ENCODE results near the gene PAK3.

Gene PAK3

DNA sequence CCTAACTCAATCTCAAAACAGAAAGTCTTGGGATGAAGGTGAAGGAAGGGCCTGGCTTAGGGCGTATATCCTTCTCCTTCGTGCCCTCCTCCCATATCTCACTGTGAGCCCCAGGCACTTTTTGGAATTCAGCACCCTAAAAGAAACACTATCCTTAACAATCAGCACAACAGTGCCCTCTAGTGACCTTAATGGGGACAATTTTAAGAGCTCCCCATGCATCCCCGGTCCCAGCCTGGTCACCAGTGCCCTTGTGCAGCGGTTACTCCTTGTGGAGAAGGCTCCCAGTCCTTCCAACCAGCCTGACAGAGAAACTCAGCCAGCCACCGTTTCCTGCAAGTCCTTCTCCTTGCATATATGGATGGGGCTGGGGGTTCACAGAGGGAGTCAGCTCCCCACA lies 4.2 kb downstream of the PAK3 start:
- H3K4me2 ChIP-seq (ENCODE audit: low read depth, low read length, poor library complexity, severe bottlenecking) = no peak overlapping the region
- H4K20me1 ChIP-seq (ENCODE audit: low read depth, low read length) = no peaks in the 10 kb centered on the region
- no peaks in the 10 kb centered on the region for H3K27me3 ChIP-seq (ENCODE audit: low read length)
- no peaks in the 10 kb centered on the region for H3K79me2 ChIP-seq (ENCODE audit: insufficient read depth, low read length)
- no peaks in the 10 kb centered on the region for H3K9me2 ChIP-seq (replicated peaks; ENCODE audit: insufficient read depth, low read length)
- no peaks in the 10 kb centered on the region for H3K9me3 ChIP-seq (ENCODE audit: insufficient read depth, low read length)
- no peak overlapping the region for H3K9ac ChIP-seq (ENCODE audit: low read length)
- no peak overlapping the region for H2AFZ ChIP-seq (ENCODE audit: low read depth, low read length, severe bottlenecking)
- no peak overlapping the region for H3K27ac ChIP-seq (ENCODE audit: low read depth, low read length)
- H3K4me3 ChIP-seq (ENCODE audit: insufficient read depth, low read length, poor library complexity, severe bottlenecking) = no peak overlapping the region
- no peaks in the 10 kb centered on the region for H3F3A ChIP-seq (ENCODE audit: insufficient read depth)
- TF ChIP-seq EZH2phosphoT487 (conservative IDR thresholded peaks at IDR 0.05; ENCODE audit: low read length) = no peak
- TF ChIP-seq, protein P1, sequence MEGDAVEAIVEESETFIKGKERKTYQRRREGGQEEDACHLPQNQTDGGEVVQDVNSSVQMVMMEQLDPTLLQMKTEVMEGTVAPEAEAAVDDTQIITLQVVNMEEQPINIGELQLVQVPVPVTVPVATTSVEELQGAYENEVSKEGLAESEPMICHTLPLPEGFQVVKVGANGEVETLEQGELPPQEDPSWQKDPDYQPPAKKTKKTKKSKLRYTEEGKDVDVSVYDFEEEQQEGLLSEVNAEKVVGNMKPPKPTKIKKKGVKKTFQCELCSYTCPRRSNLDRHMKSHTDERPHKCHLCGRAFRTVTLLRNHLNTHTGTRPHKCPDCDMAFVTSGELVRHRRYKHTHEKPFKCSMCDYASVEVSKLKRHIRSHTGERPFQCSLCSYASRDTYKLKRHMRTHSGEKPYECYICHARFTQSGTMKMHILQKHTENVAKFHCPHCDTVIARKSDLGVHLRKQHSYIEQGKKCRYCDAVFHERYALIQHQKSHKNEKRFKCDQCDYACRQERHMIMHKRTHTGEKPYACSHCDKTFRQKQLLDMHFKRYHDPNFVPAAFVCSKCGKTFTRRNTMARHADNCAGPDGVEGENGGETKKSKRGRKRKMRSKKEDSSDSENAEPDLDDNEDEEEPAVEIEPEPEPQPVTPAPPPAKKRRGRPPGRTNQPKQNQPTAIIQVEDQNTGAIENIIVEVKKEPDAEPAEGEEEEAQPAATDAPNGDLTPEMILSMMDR (IDR thresholded peaks at IDR 0.05; ENCODE audit: insufficient read depth, low read length, poor library complexity, severe bottlenecking) = no peak
- no peaks in the 10 kb centered on the region for H3K36me3 ChIP-seq (ENCODE audit: low read length)

DNA sequence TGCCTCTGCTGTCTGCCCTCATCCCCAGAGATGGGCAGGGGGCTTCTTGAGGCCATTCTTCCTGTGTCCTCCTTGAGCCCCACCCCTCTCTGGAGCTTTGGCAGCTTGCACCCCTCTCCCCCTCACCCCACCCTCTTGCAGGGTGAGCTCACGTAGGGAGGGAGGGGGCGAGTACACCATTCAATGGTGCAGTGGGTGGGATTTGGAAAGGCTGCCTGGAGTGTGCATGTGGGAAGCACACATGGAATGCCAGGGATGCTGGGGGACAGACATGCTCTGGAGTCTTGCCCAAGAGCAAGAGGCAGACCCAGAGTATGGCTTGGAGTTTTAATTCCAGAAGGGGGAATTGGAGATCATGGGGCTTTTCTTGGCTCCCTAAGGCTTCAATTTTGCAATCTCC lies 5.6 kb downstream of the PAK3 start:
- Histone ChIP-seq H3K27me3 (ENCODE audit: low read length) (no peaks in the 10 kb centered on the region), H4K20me1 (ENCODE audit: low read depth, low read length) (no peaks in the 10 kb centered on the region), H3K9me3 (ENCODE audit: insufficient read depth, low read length) (no peaks in the 10 kb centered on the region), H3K36me3 (ENCODE audit: low read length) (no peaks in the 10 kb centered on the region), H3K9me2 (replicated peaks; ENCODE audit: insufficient read depth, low read length) (no peaks in the 10 kb centered on the region), H3K4me3 (ENCODE audit: insufficient read depth, low read length, poor library complexity, severe bottlenecking) (no peak overlapping the region), H3K27ac (ENCODE audit: low read depth, low read length) (no peak overlapping the region), H3K79me2 (ENCODE audit: insufficient read depth, low read length) (no peaks in the 10 kb centered on the region), H3K4me2 (ENCODE audit: low read depth, low read length, poor library complexity, severe bottlenecking) (no peak overlapping the region), H2AFZ (ENCODE audit: low read depth, low read length, severe bottlenecking) (no peak overlapping the region), H3F3A (ENCODE audit: insufficient read depth) (no peaks in the 10 kb centered on the region), H3K9ac (ENCODE audit: low read length) (no peak overlapping the region)
- no peak for TF ChIP-seq EZH2phosphoT487 (conservative IDR thresholded peaks at IDR 0.05; ENCODE audit: low read length)

DNA sequence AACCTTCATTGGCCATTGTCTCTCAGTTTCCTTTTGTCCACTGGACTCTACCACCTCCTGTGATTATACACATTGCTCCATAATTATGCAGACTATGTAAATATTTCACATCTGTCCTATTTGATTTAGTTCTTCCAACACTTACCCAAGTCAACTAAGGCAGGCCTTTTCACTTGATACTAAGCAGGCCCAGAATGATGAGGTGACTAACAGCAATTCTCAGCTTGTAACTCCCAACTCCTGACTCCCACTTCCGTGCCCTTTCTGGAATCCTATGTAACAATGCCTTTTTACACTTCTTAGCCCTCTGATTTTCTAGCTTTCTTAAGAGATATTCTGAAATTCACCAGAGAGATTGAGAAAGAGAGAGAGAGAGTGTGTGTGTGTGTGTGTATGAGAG lies 6.6 kb downstream of the PAK3 start:
- no peak overlapping the region for H2AFZ ChIP-seq (ENCODE audit: low read depth, low read length, severe bottlenecking)
- TF ChIP-seq EZH2phosphoT487 (conservative IDR thresholded peaks at IDR 0.05; ENCODE audit: low read length) = no peak
- TF ChIP-seq, protein P1 (IDR thresholded peaks at IDR 0.05; ENCODE audit: insufficient read depth, low read length, poor library complexity, severe bottlenecking) = no peak
- no peak overlapping the region for H3K4me3 ChIP-seq (ENCODE audit: insufficient read depth, low read length, poor library complexity, severe bottlenecking)
- H3K9me2 ChIP-seq (replicated peaks; ENCODE audit: insufficient read depth, low read length) = no peaks in the 10 kb centered on the region
- H3K36me3 ChIP-seq (ENCODE audit: low read length) = no peaks in the 10 kb centered on the region
- no peak overlapping the region for H3K27ac ChIP-seq (ENCODE audit: low read depth, low read length)
- H3K4me2 ChIP-seq (ENCODE audit: low read depth, low read length, poor library complexity, severe bottlenecking) = no peak overlapping the region
- H3K27me3 ChIP-seq (ENCODE audit: low read length) = no peaks in the 10 kb centered on the region
- H3K9me3 ChIP-seq (ENCODE audit: insufficient read depth, low read length) = no peaks in the 10 kb centered on the region
- H3K9ac ChIP-seq (ENCODE audit: low read length) = no peak overlapping the region
- no peaks in the 10 kb centered on the region for H3K79me2 ChIP-seq (ENCODE audit: insufficient read depth, low read length)
- H3F3A ChIP-seq (ENCODE audit: insufficient read depth) = no peaks in the 10 kb centered on the region
- H4K20me1 ChIP-seq (ENCODE audit: low read depth, low read length) = no peaks in the 10 kb centered on the region

DNA sequence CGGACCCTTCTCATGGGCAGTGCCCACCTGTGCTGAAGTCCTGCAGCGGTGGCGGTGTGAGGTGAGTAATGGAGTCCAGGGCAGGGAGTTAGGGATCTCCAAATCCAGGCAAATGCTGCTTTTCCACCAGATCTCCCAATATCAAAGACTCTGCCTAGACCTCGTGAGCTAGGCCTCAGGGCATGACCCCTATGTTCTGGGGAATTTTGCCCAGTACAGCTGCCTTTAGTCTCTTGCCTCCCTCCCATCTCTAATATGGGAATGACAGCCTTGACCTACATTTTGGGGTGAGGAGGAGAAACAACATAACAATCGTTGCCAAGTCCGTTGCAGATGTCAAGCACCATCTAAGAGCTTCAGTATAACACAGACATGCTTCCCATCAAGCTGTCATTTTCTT lies 7.3 kb downstream of the PAK3 start:
- H3K36me3 ChIP-seq (ENCODE audit: low read length) = no peaks in the 10 kb centered on the region
- TF ChIP-seq, protein P1 (IDR thresholded peaks at IDR 0.05; ENCODE audit: insufficient read depth, low read length, poor library complexity, severe bottlenecking) = no peak

More for the DNA sequence above, 7.3 kb downstream of the PAK3 start:
- H3K4me3 ChIP-seq (ENCODE audit: insufficient read depth, low read length, poor library complexity, severe bottlenecking) = no peak overlapping the region
- no peaks in the 10 kb centered on the region for H3K9me2 ChIP-seq (replicated peaks; ENCODE audit: insufficient read depth, low read length)
- no peaks in the 10 kb centered on the region for H3K79me2 ChIP-seq (ENCODE audit: insufficient read depth, low read length)
- no peaks in the 10 kb centered on the region for H3K9me3 ChIP-seq (ENCODE audit: insufficient read depth, low read length)
- H3F3A ChIP-seq (ENCODE audit: insufficient read depth) = no peaks in the 10 kb centered on the region
- H4K20me1 ChIP-seq (ENCODE audit: low read depth, low read length) = no peaks in the 10 kb centered on the region
- no peak overlapping the region for H3K4me2 ChIP-seq (ENCODE audit: low read depth, low read length, poor library complexity, severe bottlenecking)
- no peak overlapping the region for H3K9ac ChIP-seq (ENCODE audit: low read length)
- H3K27me3 ChIP-seq (ENCODE audit: low read length) = no peaks in the 10 kb centered on the region
- H3K27ac ChIP-seq (ENCODE audit: low read depth, low read length) = no peak overlapping the region
- no peak overlapping the region for H2AFZ ChIP-seq (ENCODE audit: low read depth, low read length, severe bottlenecking)
